ENCODE results near the gene ALB. TPM values are rescaled to one million over a fixed set of nuclear protein-coding genes. Genes with fewer than 3 reads are reported as not detected.

ALB gene
- total RNA-seq, 1 donor from 2014 or later, result not detected

- Histone ChIP-seq H3K4me3 (no peak overlapping the region), H3K4me1 (no peaks in the 10 kb centered on the region), H3K9me3 (replicated peaks) (no peaks in the 10 kb centered on the region), H3K27ac (replicated peaks) (no peak overlapping the region), H3K27me3 (ENCODE audit: low read depth) (no peaks in the 10 kb centered on the region), H3K36me3 (no peaks in the 10 kb centered on the region)
- no peak for DNase-seq
- no peak for TF ChIP-seq CTCF (IDR thresholded peaks at IDR 0.05; ENCODE audit: borderline replicate concordance)
- intact Hi-C loops (cut with micrococcal nuclease), result no loop called here
These were observed 41.6 kb downstream of the ALB start for GRCh38 chr4:73445383-73446335.

- Histone ChIP-seq H3K27ac (replicated peaks) (no peak overlapping the region), H3K9me3 (replicated peaks) (no peaks in the 10 kb centered on the region), H3K27me3 (ENCODE audit: low read depth) (no peaks in the 10 kb centered on the region), H3K4me3 (no peak overlapping the region), H3K4me1 (no peaks in the 10 kb centered on the region), H3K36me3 (no peaks in the 10 kb centered on the region)
- DNase-seq, result no peak
- intact Hi-C loops (cut with micrococcal nuclease), result no loop called here
- peak; percentile 63 for TF ChIP-seq CTCF (IDR thresholded peaks at IDR 0.05; ENCODE audit: borderline replicate concordance)
These were observed 42.4 kb downstream of the ALB start for GRCh38 chr4:73446336-73446938.

- no peaks in the 10 kb centered on the region for H3K27me3 ChIP-seq (ENCODE audit: low read depth)
- intact Hi-C loops (cut with micrococcal nuclease), result no loop called here
- H3K9me3 ChIP-seq (replicated peaks), result no peaks in the 10 kb centered on the region
- H3K36me3 ChIP-seq, result no peaks in the 10 kb centered on the region
- no peak for DNase-seq
- H3K4me3 ChIP-seq, result no peak overlapping the region
- no peaks in the 10 kb centered on the region for H3K4me1 ChIP-seq
- no peak overlapping the region for H3K27ac ChIP-seq (replicated peaks)
- TF ChIP-seq CTCF (IDR thresholded peaks at IDR 0.05; ENCODE audit: borderline replicate concordance), result no peak
These were observed 43.6 kb downstream of the ALB start for GRCh38 chr4:73447671-73448070.

GRCh38 chr4:73448448-73449203 is 44.5 kb downstream of the ALB start:
- Histone ChIP-seq H3K36me3 (no peaks in the 10 kb centered on the region), H3K27me3 (ENCODE audit: low read depth) (no peaks in the 10 kb centered on the region), H3K9me3 (replicated peaks) (no peaks in the 10 kb centered on the region), H3K27ac (replicated peaks) (no peak overlapping the region), H3K4me3 (no peak overlapping the region), H3K4me1 (no peaks in the 10 kb centered on the region)
- intact Hi-C loops (cut with micrococcal nuclease), result no loop called here
- TF ChIP-seq CTCF (IDR thresholded peaks at IDR 0.05; ENCODE audit: borderline replicate concordance), result no peak
- no peak for DNase-seq

GRCh38 chr4:73450398-73451004 is 46.4 kb downstream of the ALB start:
- intact Hi-C loops (cut with micrococcal nuclease), result no loop called here
- H3K4me1 ChIP-seq, result no peaks in the 10 kb centered on the region
- H3K4me3 ChIP-seq, result no peak overlapping the region
- DNase-seq, result peak; percentile 25
- no peaks in the 10 kb centered on the region for H3K9me3 ChIP-seq (replicated peaks)
- no peaks in the 10 kb centered on the region for H3K27me3 ChIP-seq (ENCODE audit: low read depth)
- H3K36me3 ChIP-seq, result no peaks in the 10 kb centered on the region
- TF ChIP-seq CTCF (IDR thresholded peaks at IDR 0.05; ENCODE audit: borderline replicate concordance), result no peak
- H3K27ac ChIP-seq (replicated peaks), result no peak overlapping the region
